Hematopoietic multipotent progenitor cell treated with erythropoietin and hydrocortisone succinate and interleukin-3 and kit ligand, for 17 days (in vitro differentiated cells): Measurements from ENCODE around the gene KBTBD7.
"Not testable (repeated sequence)": the region's sequence is repeated elsewhere in the genome, so short reads cannot be mapped to it uniquely, and the experiment has no call there.

Source experiments
- DNase-seq: peaks from one replicate; pipeline ENCODE4 v3.0.0-alpha.2; 2015; ENCODE audit warnings: low spot score

Gene KBTBD7

GRCh38 chr13:41196011-41196410 lies 1.6 kb upstream of the KBTBD7 start:
- no peak for DNase-seq

GRCh38 chr13:41193469-41193868 lies 900 bp downstream of the KBTBD7 start:
- no peak for DNase-seq

GRCh38 chr13:41188584-41188983 lies 5.8 kb downstream of the KBTBD7 start:
- DNase-seq, result no peak

- DNase-seq, result no peak
Observed at GRCh38 chr13:41186481-41186880, 7.9 kb downstream of the KBTBD7 start.

GRCh38 chr13:41182231-41182630 lies 12.1 kb downstream of the KBTBD7 start:
- DNase-seq, result no peak

- no peak for DNase-seq
Observed at GRCh38 chr13:41179593-41180250, 14.6 kb downstream of the KBTBD7 start.

- DNase-seq, result no peak
Observed at GRCh38 chr13:41178040-41178439, 16.3 kb downstream of the KBTBD7 start.

GRCh38 chr13:41177616-41178015 lies 16.8 kb downstream of the KBTBD7 start:
- no peak for DNase-seq

- DNase-seq, result not testable (repeated sequence)
Observed at GRCh38 chr13:41175576-41175975, 18.8 kb downstream of the KBTBD7 start.

- DNase-seq, result no peak
Observed at GRCh38 chr13:41162151-41162550, 32.2 kb downstream of the KBTBD7 start.

- no peak for DNase-seq
Observed at GRCh38 chr13:41159174-41159573, 35.2 kb downstream of the KBTBD7 start.

GRCh38 chr13:41157048-41157717 lies 37.2 kb downstream of the KBTBD7 start:
- DNase-seq, result no peak

- no peak for DNase-seq
Observed at GRCh38 chr13:41156620-41157019, 37.7 kb downstream of the KBTBD7 start.

- DNase-seq, result no peak
Observed at GRCh38 chr13:41154042-41154441, 40.3 kb downstream of the KBTBD7 start.

- DNase-seq, result no peak
Observed at GRCh38 chr13:41152005-41152404, 42.4 kb downstream of the KBTBD7 start.

- no peak for DNase-seq
Observed at GRCh38 chr13:41150058-41150457, 44.3 kb downstream of the KBTBD7 start.

GRCh38 chr13:41148419-41149283 lies 45.7 kb downstream of the KBTBD7 start:
- DNase-seq, result no peak

GRCh38 chr13:41145136-41145908 lies 49.0 kb downstream of the KBTBD7 start:
- no peak for DNase-seq

- DNase-seq, result no peak
Observed at GRCh38 chr13:41144576-41144975, 49.8 kb downstream of the KBTBD7 start.
